Measurements from ENCODE around the gene TAF10.

The TAF10 gene

DNA sequence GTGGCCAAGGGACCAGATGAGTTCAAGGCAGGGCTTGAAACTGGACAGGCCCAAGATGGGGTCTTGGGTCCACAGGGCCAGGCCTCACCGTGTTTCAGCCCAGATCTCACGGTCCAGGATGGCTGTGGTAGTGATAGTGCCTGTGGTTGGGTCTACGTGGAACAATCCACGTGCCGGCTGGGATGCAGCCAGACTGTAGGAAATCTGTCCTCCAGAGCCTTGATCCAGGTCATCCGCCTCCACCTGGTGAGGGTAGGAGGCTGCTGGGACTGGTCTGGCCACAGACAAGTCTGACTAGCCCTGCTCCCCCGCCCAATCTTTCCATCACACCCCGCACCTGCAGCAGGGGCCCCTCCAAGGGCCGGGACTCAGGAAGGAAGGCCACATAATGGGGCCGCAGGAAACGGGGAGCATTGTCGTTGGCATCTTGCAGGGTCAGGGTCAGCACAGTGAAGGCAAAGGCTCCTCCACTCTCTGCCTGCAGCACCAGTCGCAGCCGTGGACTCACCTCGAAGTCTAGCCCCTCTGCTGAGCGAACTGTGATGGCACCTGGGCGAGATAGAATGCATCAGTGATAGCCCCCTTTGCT, 13.9 kb upstream of the TAF10 start:
- DNase-seq = no peak

DNA sequence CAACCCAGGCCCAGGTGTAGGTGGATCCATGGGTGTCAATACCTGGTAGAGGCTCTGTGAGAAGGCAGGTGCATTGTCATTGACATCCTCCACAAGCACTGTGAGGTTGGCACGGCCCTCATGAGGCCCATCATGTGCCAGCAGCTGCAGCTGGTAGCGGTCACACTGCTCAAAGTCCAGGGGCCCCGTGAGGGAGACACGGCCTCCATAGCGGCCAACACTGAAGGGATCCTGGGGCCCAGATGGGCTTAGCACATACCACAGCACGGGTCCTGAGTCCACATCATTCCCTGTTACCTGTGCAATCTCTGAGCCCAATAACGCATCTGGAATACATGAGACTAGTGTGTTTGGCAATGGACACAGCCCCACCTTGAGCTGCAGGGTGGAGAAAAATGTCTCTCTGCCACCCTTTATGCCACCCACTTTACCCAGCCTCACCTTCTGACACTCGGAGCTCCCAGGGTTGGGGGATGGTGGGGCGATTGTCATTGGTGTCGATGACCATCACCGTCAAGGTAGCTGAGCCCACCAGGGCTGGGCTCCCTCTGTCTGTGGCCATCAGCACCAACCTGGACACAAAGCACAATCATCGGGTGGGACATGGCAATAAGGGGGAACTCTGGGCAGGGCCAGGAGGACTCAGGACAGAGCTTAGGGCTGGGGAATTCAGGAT, 13.3 kb upstream of the TAF10 start:
- no peak for DNase-seq

DNA sequence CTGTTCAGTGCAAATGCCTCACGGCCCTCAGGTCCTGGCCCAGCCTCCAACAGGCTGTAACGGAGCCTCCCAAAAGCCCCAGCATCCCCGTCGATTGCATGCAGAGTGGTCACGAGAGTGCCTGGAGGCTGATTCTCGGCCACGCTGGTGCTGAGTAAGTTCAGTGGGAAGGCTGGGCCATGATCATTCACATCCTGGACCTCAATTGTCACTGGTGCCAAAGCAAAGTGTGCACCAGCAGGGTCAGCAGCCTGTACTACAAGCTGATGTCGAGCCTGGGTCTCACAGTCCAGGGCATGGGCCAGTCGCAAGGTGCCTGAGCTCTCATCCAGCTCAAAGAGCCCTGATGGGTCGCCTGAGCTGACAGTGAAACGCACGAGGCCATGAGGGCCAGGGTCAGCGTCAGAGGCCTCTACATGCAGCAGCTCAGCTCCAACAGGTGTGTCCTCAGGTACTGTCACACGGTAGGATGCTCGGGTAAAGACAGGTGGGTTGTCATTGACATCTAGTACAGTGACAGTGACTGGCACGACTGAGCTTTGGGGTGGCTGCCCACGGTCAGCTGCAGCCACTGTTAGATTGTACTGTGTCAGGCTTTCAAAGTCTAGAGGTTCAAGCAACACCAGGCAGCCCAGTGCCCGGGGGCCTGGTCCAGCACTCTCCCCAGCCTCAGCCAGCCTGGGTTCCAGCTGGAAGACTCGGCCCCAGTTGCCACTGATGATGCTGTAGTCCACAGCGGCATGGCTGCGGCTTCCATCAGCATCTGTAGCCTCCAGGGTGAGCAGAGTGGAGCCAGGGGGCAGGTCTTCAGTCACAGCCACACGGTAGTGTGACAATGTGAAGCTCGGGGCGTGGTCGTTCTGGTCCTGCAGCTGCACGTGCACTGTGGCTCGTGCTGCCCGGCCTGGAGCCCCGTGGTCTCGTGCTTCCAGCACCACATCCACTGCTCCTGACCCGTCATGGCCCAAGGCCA, 11.7 kb upstream of the TAF10 start:
- no peak for DNase-seq

DNA sequence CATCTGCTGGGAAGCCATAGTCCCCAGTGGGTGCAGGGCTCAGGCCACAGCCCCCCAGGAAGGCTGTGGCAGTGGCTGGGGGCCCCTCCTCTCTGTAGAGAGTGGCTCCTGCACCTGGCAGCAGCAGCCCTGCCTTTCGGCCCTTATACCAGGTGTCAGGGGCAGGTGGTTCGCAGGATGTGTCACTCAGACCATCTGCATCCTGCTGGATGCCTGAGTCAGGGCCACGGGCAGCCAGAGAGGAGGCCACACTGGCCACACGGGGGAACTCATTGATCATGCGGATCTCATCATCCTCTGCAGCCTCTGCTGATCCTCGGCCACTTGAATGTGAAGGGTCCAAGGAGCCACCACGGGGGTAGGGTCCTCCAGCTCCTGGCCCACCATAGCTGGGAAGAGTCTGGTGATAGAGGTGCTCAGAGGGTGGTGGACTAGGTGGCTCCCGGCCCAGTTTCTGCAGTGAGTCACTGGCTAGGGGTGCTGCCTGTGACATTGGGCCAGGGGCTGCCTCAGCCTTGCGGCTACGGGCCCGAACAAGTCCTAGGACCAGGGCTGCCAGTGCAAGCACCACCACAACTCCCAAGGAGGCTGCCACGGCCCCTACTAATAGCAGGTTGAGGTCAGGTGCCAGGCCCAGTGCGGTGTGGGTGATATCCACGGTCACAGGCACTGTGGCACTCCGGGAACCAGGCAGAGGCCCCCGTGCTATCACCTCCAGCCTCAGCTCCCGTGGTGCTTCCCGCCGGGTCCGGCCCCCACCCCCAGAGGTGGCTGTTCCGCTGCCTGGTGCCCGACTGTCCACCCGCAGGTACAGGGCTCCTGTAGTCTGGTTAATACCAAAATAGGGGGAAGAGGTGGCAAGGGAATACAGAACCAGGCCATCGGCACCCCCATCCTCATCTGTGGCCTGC, 10.5 kb upstream of the TAF10 start:
- DNase-seq = no peak

DNA sequence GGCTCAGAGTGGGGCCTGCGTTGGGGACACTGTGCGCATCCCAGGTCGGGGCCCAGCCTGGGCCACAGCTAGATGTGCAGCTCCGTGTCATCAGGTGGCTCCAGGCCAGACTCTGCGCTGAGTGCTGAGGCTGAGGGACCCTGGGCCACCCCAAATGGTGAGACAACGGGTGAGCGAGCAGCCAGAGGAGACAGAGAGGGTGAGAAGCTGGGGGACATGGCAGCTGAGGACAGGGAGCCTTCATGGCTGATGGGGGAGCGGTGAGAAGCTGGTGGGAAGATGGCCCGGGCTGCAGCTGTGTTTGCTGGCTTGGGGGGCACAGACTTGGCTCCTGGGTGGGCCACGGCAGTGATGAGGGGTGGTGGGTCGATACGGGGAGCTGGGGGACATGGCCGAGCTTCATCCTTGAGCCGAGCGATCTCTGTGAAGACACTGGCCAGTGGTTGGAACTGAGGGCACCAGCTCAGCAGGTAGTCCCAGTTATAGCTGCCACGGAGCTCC, 9.7 kb upstream of the TAF10 start:
- no peak for DNase-seq

DNA sequence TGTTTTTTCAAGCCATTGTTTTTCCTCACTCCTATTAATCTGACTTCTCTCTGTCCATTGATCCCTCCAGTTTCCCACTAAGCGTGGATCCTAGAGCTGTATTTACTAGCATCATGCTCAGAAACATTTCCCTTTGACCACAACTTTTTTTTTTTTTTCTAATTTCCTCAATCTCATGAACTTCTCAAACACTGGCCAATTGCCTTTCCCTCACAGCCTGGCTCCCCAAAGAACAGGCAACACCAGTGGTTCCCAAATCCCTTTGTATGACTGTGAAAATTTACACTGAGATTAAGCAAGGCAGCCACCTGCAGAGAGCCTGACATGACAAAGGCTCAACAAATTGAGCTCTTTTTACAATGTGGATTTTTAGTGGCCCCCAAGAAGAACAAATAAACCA, 8.6 kb upstream of the TAF10 start:
- DNase-seq = no peak

DNA sequence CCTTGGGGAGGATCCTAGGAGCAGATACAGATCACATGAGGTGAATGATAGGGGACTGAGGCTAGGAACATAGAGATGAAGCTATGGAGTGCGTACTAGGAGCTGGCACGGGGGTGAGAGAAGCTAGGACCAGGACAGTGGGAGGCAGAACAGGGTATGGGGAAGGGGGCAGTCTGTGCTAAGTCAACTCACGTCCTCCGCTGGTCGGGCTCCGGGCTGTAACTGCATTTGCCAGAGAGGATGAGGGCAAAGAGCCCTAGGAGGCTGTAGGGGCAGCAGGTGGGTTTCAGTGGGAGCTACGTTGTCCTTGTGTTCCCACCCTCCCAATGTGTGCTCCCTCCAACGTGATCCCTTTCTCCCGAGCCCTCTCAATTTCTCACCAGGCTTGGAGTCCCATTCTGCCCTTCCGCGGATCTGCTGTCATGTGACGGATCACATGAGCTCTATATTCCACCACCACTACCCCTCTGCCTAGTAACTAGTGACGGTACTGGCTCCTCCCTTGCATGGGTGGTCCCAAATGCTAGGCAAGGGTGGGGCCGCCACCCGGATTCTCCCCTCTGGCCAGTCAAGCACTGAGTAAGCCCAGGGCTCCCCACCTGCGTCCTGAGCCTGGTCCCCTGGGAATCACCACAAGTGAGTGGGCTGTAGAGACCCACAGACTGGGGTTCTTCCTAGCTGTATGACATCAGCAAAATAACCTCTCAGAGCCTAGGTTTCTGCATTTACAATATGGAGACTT, 7.2 kb upstream of the TAF10 start, which contains the start of gene TPP1:
Gene TPP1, minus strand, starts transcription at position 419 of the 742 bp plus-strand sequence. Its CDS starts 22 bp downstream, at position 397.
- DNase-seq = peak; percentile 40 to 98 (median 88)

DNA sequence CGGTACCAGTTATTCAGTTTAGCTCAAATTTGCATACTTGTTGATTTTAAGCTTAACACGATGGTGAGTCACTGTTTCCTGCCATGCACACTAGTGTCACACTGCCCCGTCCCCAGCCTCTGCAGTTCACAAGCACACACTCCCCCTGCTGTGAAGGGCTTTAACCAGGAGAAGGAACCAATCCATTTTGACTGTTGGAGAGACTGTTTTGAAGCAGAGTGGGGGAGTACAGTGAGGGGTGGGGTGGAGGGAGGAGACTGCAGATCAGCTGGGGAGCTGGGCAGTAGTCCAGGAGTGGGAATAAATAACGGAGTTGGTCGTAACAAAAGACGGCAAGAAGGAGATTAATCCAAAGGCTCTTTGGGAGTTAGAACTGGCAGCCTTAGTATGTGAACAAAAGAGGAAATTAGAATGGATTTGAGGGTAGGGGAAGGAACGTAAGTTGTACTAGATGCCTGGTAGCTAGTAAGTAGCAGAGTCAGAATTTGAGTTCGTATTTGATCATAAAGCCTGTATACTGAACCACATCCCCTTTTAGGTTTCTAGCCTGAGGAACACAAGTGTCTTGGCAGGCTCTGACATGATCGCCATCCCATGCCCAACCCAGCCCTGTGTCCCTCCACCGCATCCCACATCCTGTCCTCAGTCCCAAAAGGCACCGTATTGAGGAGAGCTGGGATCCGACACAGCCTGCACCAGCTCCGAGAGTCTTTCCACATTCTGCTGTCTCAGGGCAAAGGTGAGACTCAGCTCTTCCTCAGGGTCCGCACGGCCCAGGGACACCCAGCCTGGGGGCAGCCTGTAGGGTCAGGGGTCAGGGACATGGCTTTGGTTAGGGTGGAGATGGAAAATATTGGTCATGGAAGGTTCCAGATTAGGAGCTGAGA, 6.3 kb upstream of the TAF10 start:
- DNase-seq = peak in 39 of 51 donors; percentile 8 to 68 (median 42)

DNA sequence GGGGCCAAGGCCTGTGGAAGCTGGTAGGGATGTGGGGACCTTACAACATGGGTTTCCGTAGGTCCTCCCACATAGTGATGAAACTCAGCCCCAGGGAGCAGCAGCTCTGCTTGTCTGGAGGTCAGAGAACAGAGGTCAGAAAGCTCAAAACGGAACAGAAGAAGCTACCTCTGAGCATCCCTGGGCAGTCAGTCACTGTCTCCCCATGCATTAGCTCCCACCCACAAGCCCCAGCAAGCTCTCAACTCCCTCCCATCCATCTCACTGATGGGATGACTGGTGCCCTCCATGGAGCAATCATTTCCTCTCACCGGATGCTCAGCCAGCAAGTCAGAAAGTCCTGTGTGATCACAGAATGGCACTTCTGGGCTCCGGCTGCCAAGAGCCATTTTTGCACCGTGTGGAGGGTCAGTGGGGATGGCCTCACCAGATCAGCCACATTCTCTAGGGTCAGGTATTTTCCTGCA, 5.3 kb upstream of the TAF10 start:
- peak in 1 of 51 donors; percentile 10 for DNase-seq

DNA sequence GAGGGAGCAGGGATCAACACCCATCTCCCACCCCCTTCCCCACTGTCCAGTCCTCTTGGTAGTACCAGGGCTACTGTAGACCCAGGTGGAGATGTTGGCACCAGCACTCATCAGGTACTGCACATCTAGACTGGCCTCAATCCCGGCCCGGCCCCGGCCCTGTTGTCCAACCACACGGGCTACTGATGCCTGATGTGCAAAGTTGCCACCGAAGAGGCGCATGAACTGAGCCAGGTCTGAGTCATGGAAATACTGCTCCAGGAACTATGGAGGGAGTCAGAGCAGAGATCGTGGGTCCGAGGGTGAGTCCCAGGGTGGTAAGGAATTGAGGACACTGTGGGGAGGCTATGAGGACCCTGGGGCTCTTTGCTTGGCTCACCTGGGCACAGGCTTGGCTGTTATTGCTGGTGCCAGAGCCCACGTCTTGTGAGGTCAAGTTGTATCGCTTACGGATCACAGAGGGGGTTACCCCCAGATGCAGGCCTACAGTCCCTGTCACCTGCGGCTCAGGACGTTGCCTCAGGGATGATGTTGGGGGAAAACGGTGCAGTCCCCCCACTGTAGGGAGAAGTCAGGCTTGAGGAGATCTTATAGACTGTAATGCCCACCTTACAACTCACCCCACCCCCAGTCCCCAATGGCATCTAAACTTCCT, 4.7 kb upstream of the TAF10 start:
- no peak for DNase-seq

DNA sequence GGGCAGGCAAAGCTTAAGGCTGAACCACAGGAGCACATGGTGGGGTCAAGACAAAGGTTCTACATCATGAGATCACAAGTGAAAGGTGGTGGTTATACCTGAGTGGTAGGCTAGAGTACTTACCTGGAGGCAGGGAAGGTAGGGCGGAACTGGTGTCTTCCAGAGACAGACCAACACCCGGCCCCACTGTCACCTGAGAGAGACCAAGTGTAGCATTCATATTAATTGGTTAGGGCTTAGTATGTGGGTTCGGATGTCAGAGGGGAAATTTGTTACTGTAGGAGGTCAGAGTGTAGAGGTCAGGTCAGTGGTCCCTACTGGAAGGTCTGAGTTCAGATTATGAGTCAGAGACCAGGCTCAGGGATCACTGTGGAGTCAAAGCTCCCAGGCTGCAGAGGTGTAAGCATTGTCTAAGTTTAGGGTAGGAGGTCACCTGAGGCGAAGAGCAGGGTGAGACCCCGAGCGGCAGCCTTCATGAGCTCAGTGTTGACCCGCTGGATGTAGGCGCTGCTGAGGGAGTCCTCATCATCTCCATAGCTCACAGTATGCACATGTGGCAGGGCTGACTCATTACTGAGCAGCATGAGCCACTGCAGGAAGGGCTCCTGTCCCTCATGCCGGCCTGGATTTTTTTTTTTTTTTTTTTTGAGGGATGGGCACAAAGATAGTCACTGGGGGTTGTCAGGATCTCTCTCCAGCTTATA, 4.0 kb upstream of the TAF10 start:
- DNase-seq = peak in 1 of 51 donors; percentile 28

DNA sequence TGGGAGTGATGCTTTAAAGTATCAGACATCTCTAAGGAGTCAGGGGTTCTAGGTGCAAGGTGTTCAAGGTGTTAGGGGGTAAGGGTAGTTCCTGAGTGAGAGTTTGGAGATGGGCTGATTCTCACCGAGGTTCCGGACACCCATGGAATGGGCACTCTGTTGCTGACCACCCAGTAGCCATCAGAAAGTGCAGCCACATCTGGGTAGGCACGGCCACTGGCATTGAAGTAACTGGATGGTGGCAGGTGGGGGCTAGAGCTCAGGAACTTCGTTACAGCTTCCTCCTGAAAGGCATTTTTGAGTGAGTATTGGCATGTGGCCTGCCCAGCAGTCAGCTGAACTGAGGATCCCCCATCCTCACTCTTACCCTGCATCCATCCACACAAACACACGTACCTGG, 3.0 kb upstream of the TAF10 start:
- DNase-seq = no peak

DNA sequence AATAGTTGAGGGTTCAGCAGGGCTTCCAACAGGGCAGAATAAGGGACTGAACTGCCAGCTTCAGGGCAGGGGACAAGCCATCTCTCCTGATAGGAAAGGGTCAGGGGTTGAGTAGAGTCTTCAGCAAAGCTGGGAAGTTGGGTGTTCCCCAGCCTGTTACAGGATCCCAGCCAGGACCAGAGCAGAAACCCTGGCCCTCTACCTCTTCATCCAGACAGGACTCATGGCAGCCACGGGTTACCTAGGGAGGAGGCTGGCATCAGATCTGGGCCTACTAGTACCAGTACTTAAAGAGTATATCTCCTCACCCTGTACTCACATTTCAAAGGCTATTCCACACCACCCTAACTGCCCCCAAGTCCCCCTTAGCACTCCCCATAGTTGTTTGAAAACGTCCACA, 2.4 kb upstream of the TAF10 start:
- no peak for DNase-seq

DNA sequence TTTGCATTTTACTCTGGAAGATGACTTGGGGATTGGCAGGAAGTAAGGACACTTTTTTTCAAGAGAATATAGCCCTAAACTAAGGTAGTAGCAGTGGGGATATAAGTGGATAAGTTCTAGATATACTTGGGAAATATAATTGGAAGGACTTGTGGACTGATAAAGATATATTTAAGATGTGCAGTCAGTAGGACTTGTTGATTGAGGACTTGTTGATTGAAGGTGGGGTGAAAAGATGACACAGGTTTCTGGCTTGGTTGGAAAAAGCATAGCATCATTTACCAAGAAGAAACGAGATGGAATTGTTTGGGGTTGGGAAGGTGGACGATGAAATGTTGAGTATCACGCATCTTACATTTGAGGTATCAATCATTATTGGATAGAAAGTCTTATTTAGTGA, 1.5 kb upstream of the TAF10 start:
- no peak for DNase-seq

DNA sequence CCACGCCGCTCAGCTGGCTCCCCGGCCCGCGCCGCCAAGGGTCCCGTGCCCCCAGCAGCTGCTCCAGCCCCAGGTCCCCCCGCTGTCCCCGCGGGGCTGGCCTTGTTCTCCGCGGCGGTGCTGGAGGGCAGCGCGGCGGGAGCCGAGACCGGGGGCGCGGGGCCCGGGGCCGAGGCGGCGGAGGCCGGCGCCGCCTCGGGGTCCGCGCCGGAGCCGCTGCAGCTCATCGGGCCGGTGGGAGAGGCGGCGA, 128 bp downstream of the TAF10 start:
- DNase-seq = peak in 3 of 51 donors; percentile 46 to 62 (median 58)

DNA sequence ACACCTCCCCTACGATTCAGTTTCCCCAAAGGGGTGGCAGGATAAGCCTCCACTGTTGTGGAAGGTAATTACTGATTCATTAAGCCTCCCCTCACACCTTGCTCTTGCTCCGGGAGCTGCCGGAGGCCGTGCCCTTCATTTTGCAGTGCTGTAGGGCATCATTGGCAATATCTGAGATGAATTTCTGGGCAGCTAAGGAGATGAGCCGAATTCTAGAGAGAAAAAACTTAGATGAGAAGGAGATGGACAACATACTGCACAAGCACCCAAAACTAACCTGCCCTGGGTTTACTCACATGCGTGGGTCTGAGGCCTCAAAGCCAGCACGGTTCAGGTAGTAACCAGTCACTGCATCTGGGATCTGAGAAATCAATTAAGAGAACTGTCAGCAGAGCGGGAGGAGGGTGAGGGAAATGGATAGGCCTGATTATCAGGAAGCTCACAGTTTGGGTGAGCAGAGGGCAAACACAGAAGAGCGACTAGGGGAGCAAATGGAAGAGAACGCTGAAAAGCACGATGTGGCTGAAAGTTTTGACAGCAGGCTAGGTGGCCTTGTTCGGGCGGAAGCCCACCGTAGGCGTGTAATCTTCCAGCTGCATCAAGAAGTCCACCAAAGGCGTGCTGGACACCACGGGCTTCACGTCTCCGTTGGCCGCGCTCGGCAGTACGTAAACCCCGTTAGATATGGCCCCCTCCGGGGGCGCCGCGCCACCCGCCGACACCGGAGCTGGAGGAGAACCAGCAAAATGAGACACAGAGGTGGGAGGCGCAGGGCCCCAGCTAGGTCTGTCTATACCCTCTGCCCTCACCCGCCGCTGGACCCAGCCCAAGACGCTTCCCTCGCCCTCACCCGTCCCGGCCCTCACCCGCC, 689 bp downstream of the TAF10 start:
- peak in 18 of 51 donors; percentile 12 to 68 (median 52) for DNase-seq

DNA sequence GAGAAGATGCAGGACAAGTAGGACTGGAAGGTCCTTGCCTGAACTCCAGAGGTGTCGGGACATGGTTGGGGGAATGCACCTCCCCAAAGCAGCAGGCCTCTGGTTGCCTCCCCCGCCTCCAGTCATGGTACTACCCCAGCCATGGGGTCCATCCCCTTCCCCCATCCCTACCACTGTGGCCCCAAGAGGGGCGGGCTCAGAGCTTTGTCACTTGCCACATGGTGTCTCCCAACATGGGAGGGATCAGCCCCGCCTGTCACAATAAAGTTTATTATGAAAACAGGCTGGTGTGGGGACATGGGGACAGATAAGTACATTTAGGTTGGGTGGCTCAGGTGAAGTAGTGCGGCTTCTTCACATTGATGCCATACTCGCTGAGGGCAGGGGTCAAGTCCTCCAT, 1.4 kb downstream of the TAF10 start:
- no peak for DNase-seq

Measured in hypothalamus (tissue), 51 donors.